Mesenchymal stem cell (in vitro differentiated cells and primary cell): ENCODE results near the gene PLEKHG4B.
"Not testable (repeated sequence)": the region's sequence is repeated elsewhere in the genome, so short reads cannot be mapped to it uniquely, and the experiment has no call there.

Experiments
- DNase-seq: peaks from one replicate; pipeline ENCODE4 v3.0.0-alpha.2; 2013
- H2AFZ ChIP-seq: one replicate; pipeline ENCODE4 v1.6.1; 2013; ENCODE audit warnings: low read depth, mild to moderate bottlenecking, control low read depth, inconsistent platforms, low read length, moderate library complexity
- H2AK5ac ChIP-seq: 2 replicates; pipeline ENCODE4 v1.6.1; 2013; ENCODE audit warnings: low read length, moderate library complexity, mild to moderate bottlenecking, inconsistent platforms; ENCODE audit not compliant: severe bottlenecking
- H2BK120ac ChIP-seq: one replicate; pipeline ENCODE4 v1.6.1; 2013; ENCODE audit warnings: low read depth, mild to moderate bottlenecking, inconsistent platforms, low read length, moderate library complexity
- H2BK12ac ChIP-seq, 2 experiments: one replicate each; pipeline ENCODE4 v1.6.1; 2013; ENCODE audit warnings: inconsistent platforms in 2 of 2, low read length in 2 of 2, mild to moderate bottlenecking in 2 of 2, moderate library complexity in 2 of 2, control low read depth in 1 of 2
- H2BK15ac ChIP-seq: one replicate; pipeline ENCODE4 v1.6.1; 2013; ENCODE audit warnings: mild to moderate bottlenecking, low read depth, inconsistent platforms; ENCODE audit not compliant: poor library complexity, severe bottlenecking
- H2BK5ac ChIP-seq: 2 replicates; pipeline ENCODE4 v1.6.1; 2013; ENCODE audit warnings: low read depth, mild to moderate bottlenecking, low read length, control low read depth, inconsistent platforms; ENCODE audit not compliant: poor library complexity, severe bottlenecking
- H3K14ac ChIP-seq, 2 experiments: one replicate each; pipeline ENCODE4 v1.6.1; 2013; ENCODE audit warnings: inconsistent platforms in 2 of 2, low read length in 2 of 2, control low read depth in 1 of 2, mild to moderate bottlenecking in 1 of 2, moderate library complexity in 1 of 2
- H3K18ac ChIP-seq, 2 experiments: one replicate each; pipeline ENCODE4 v1.6.1; 2013; ENCODE audit warnings: inconsistent platforms in 2 of 2, low read length in 2 of 2, control low read depth in 1 of 2, low read depth in 1 of 2, mild to moderate bottlenecking in 1 of 2
- H3K23ac ChIP-seq, 2 experiments: one replicate each; pipeline ENCODE4 v1.6.1; 2013; ENCODE audit warnings: inconsistent platforms in 2 of 2, low read length in 2 of 2, mild to moderate bottlenecking in 2 of 2, moderate library complexity in 2 of 2, control low read depth in 1 of 2
- H3K27ac ChIP-seq: 2 replicates; pipeline ENCODE4 v1.5.1; 2013; ENCODE audit warnings: mild to moderate bottlenecking, moderate library complexity, low read length, control low read depth, inconsistent platforms; ENCODE audit not compliant: poor library complexity, severe bottlenecking
- H3K27me3 ChIP-seq, 2 experiments: 2 replicates each; pipeline versions ENCODE4 v1.6.1 to v1.7.0; 2013; ENCODE audit warnings: low read length in 2 of 2, mild to moderate bottlenecking in 2 of 2, moderate library complexity in 2 of 2, control low read depth in 1 of 2, inconsistent platforms in 1 of 2; ENCODE audit not compliant: control insufficient read depth in 1 of 2, insufficient read depth in 1 of 2
- H3K36me3 ChIP-seq, 2 experiments: 2 replicates each; pipeline versions ENCODE4 v1.6.1 to v1.7.0; 2013; ENCODE audit warnings: low read length in 2 of 2, control low read depth in 1 of 2, inconsistent platforms in 1 of 2, low read depth in 1 of 2, mild to moderate bottlenecking in 1 of 2; ENCODE audit not compliant: insufficient read depth in 2 of 2, control insufficient read depth in 1 of 2
- H3K4ac ChIP-seq, 2 experiments: one replicate each; pipeline ENCODE4 v1.6.1; 2013; ENCODE audit warnings: inconsistent platforms in 2 of 2, low read length in 2 of 2, mild to moderate bottlenecking in 2 of 2, moderate library complexity in 2 of 2, control low read depth in 1 of 2, low read depth in 1 of 2
- H3K4me1 ChIP-seq: 2 replicates; pipeline ENCODE4 v1.6.1; 2013; ENCODE audit warnings: low read depth, low read length, control low read depth; ENCODE audit not compliant: control insufficient read depth, insufficient read depth
- H3K4me2 ChIP-seq: 2 replicates; pipeline ENCODE4 v1.6.1; 2013; ENCODE audit warnings: low read length, mild to moderate bottlenecking, inconsistent platforms; ENCODE audit not compliant: poor library complexity, severe bottlenecking
- H3K4me3 ChIP-seq, 2 experiments: 2 replicates each; pipeline versions ENCODE4 v1.5.1 to v1.7.0; 2013; ENCODE audit warnings: low read length in 2 of 2, mild to moderate bottlenecking in 2 of 2, control low read depth in 1 of 2, low read depth in 1 of 2; ENCODE audit not compliant: insufficient read depth in 1 of 2
- H3K79me1 ChIP-seq: replicated peaks from 2 replicates; pipeline ENCODE4 v1.6.1; 2013; ENCODE audit warnings: mild to moderate bottlenecking, control low read depth, low read length, inconsistent platforms; ENCODE audit not compliant: poor library complexity, severe bottlenecking
- H3K9ac ChIP-seq: 2 replicates; pipeline ENCODE4 v1.7.0; 2013; ENCODE audit warnings: mild to moderate bottlenecking, low read length, moderate library complexity
- H3K9me3 ChIP-seq: 2 replicates; pipeline ENCODE4 v1.7.0; 2013; ENCODE audit warnings: mild to moderate bottlenecking, low read length; ENCODE audit not compliant: control insufficient read depth
- H4K8ac ChIP-seq: one replicate; pipeline ENCODE4 v1.6.1; 2013; ENCODE audit warnings: inconsistent platforms, mild to moderate bottlenecking, low read length, moderate library complexity
- H4K91ac ChIP-seq: one replicate; pipeline ENCODE4 v1.6.1; 2013; ENCODE audit warnings: mild to moderate bottlenecking, low read length, inconsistent platforms
- WGBS: methylation state at CpG from one replicate; pipeline ENCODE4 v1.1.7; 2013; ENCODE audit warnings: mixed read lengths; 5-methylcytosine and 5-hydroxymethylcytosine counted together

The PLEKHG4B gene

DNA sequence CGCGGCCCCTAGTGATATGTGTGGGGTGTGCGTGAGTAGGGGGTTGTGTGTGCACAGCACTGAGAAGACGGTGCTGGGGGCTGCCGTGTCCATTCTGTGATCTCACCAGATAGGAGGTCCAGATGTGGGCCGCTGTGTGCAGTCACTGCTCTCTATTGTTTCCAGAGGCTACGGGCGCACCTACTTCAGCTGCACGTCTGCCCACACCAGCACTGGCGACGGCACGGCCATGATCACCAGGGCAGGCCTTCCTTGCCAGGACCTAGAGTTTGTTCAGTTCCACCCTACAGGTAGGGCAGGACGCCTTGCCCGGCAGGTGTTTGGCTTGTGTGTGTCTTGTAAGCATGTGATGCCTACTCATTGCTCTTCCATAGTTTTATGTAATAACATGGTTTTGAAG is 138.7 kb downstream of the PLEKHG4B start:
- no peak overlapping the region for H2AK5ac ChIP-seq
- peaks cover 62 to 90% of the 10 kb centered on the region in 2 experiments for H3K36me3 ChIP-seq
- H4K8ac ChIP-seq, result no peak overlapping the region
- no peak overlapping the region for H2BK12ac ChIP-seq
- no peaks in the 10 kb centered on the region for H3K4me1 ChIP-seq
- no peak overlapping the region for H3K4me3 ChIP-seq
- DNase-seq, result no peak
- no peaks in the 10 kb centered on the region for H3K9me3 ChIP-seq
- no peak overlapping the region for H3K9ac ChIP-seq
- H2BK5ac ChIP-seq, result no peak overlapping the region
- H3K18ac ChIP-seq, result no peak overlapping the region
- no peak overlapping the region for H2BK120ac ChIP-seq
- WGBS, result 98% methylated on average over 12 of the region's 14 CpGs
- H2AFZ ChIP-seq, result no peak overlapping the region
- H3K23ac ChIP-seq, result no peak overlapping the region
- no peak overlapping the region for H4K91ac ChIP-seq
- H3K4me2 ChIP-seq, result no peak overlapping the region
- H3K14ac ChIP-seq, result no peak overlapping the region
- H3K27ac ChIP-seq, result no peak overlapping the region
- H2BK15ac ChIP-seq, result no peak overlapping the region
- no peak overlapping the region for H3K4ac ChIP-seq
- H3K79me1 ChIP-seq, result peaks cover 17% of the 10 kb centered on the region
- H3K27me3 ChIP-seq, result no peaks in the 10 kb centered on the region

DNA sequence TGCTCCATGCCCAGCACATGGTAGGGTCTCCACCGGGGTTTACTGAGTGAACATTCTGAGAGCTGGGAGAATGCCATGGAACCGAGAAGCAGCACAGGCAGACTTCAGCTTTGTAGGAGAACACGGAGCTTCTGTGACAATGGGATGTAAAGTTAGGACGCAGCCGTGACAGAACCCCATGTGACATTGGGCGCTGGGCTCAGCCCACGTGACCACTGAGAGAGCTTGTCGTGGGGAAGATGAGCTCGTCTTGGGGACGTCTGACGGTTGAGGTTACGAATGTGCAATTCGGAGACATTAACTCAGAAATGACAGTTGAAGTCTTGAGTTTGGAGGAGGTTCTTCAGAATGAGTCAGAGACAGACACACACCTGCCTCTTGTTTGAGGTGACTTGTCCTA is 139.7 kb downstream of the PLEKHG4B start:
- no peak overlapping the region for H3K4me2 ChIP-seq
- no peaks in the 10 kb centered on the region for H3K9me3 ChIP-seq
- no peak overlapping the region for H3K4me3 ChIP-seq
- no peak overlapping the region for H3K23ac ChIP-seq
- no peak overlapping the region for H4K8ac ChIP-seq
- H2BK120ac ChIP-seq, result no peak overlapping the region
- H2BK15ac ChIP-seq, result no peak overlapping the region
- H3K27ac ChIP-seq, result no peak overlapping the region
- no peak overlapping the region for H2BK5ac ChIP-seq
- no peak overlapping the region for H2AFZ ChIP-seq
- H3K4ac ChIP-seq, result no peak overlapping the region
- H3K9ac ChIP-seq, result no peak overlapping the region
- H3K36me3 ChIP-seq, result peaks cover 60 to 89% of the 10 kb centered on the region in 2 experiments
- no peak overlapping the region for H3K14ac ChIP-seq
- no peaks in the 10 kb centered on the region for H3K27me3 ChIP-seq
- H2BK12ac ChIP-seq, result no peak overlapping the region
- no peak for DNase-seq
- WGBS, result 98% methylated on average over 13 of the region's 13 CpGs
- H2AK5ac ChIP-seq, result no peak overlapping the region
- H3K79me1 ChIP-seq, result peaks cover 14% of the 10 kb centered on the region
- H3K4me1 ChIP-seq, result no peaks in the 10 kb centered on the region
- no peak overlapping the region for H4K91ac ChIP-seq
- H3K18ac ChIP-seq, result no peak overlapping the region

DNA sequence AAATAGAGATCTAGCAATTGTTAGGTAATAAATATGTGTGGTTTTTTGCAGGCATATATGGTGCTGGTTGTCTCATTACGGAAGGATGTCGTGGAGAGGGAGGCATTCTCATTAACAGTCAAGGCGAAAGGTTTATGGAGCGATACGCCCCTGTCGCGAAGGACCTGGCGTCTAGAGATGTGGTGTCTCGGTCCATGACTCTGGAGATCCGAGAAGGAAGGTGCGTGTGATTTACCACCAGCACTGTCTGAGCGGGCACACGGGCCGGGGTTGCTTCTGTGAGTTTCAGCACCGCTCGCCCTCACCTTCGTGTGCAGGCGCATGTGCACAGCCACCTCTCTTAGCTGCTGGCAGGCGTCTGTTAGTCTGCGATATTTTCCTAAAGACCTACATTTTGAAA is 141.5 kb downstream of the PLEKHG4B start:
- not testable (repeated sequence) for H3K9me3 ChIP-seq, DNase-seq, H2AK5ac ChIP-seq, H2BK120ac ChIP-seq, H3K9ac ChIP-seq, H2BK5ac ChIP-seq, H2BK15ac ChIP-seq, H3K4me2 ChIP-seq, H3K18ac ChIP-seq, H4K8ac ChIP-seq, H2BK12ac ChIP-seq, H3K4me3 ChIP-seq, H3K4ac ChIP-seq, H3K27me3 ChIP-seq, H3K14ac ChIP-seq, H3K23ac ChIP-seq, H3K27ac ChIP-seq, H2AFZ ChIP-seq, H3K4me1 ChIP-seq
- H3K36me3 ChIP-seq, result peaks cover 51 to 81% of the 10 kb centered on the region in 2 experiments
- 97% methylated on average over 15 of the region's 20 CpGs for WGBS
- H3K79me1 ChIP-seq, result peaks cover 12% of the 10 kb centered on the region
- peak overlapping the region; percentile 21 for H4K91ac ChIP-seq

DNA sequence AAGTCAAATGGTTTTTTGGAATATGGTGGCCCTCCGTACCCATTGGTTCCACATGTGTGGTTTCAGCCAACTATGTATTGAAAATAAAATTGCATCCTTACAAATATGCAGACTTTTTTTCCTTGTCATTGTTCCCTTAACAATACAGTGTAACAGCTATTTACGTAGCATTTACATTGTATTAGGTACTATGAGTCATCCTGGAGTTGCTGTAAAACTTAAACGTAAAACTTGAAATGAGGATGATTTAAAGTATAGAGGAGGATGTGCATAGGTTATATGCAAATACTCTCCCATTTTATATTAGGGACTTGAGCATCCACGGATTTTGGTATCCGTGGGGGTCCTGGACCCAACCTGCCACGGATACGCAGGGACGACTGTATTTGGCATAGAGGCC is 142.5 kb downstream of the PLEKHG4B start:
- Histone ChIP-seq H3K4ac (no peak overlapping the region), H4K8ac (no peak overlapping the region), H3K4me1 (no peaks in the 10 kb centered on the region), H2AFZ (no peak overlapping the region), H2BK120ac (no peak overlapping the region), H3K4me3 (no peak overlapping the region), H3K36me3 (peaks cover 58 to 78% of the 10 kb centered on the region in 2 experiments), H3K27me3 (no peaks in the 10 kb centered on the region), H3K18ac (no peak overlapping the region), H2BK15ac (no peak overlapping the region), H4K91ac (no peak overlapping the region), H3K9me3 (no peaks in the 10 kb centered on the region), H3K9ac (no peak overlapping the region), H3K79me1 (peaks cover 12% of the 10 kb centered on the region), H2BK12ac (no peak overlapping the region), H3K14ac (no peak overlapping the region), H3K4me2 (no peak overlapping the region), H3K27ac (no peak overlapping the region), H3K23ac (no peak overlapping the region), H2BK5ac (no peak overlapping the region), H2AK5ac (no peak overlapping the region)
- 97% methylated on average over 6 of the region's 8 CpGs for WGBS
- no peak for DNase-seq
